ENCODE measurements around the gene UBE2J1. TPM values are rescaled to one million over a fixed set of nuclear protein-coding genes. Genes with fewer than 3 reads are reported as not detected.

The UBE2J1 gene
- total and polyA plus RNA-seq, 9 of the 15 experiments (the other 6 are each of a cell fraction or from before 2014, with no cell fraction given): 11.6 to 32.6 (median 22.0) TPM

DNA sequence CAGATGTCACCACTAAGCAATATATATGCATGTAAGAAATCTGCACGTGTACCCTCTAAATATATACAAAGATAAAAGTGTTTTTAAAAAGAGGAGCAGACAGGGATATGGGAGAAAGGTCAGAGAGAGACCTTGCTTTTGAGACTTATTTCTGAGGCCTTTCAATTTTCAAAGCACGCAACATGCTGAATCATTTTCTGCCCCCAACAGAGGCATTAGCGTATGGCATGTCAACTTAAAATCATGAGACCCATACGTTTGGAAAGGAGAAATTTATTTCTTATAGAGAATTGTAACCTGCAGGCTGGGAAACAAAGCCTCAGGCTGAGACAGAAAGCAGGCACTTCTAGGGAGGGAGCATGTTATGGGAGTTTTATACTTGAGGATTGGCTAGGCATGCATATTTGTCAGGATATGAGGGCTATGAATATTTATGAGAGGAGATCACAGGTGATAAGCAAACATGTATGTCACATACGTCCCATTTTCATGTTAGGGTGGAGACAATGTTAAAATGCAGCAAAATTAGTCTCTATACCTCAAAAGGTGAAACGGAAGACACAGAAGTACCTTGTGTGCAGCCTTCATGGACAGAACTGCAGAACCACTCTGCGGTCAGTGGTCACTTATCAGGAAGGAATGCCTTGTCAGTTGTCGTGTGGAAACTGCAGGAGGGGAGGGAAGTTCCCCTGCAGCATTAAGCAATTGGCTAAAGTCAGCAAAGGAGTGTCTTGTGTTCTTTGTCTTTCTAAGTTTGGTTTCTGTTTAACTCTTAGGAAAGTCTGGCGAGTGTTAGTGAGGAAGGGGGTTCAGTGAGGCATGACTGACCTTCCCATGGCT lies 31.2 kb downstream of the UBE2J1 start (continued):
- TF ChIP-seq CHAMP1 (IDR thresholded peaks at IDR 0.05) (peak; percentile 67; the same call in 1 of the 2 replicates), ZNF12 (CRISPR knock-in tag; IDR thresholded peaks at IDR 0.05) (no peak), EHMT2 (IDR thresholded peaks at IDR 0.05) (no peak), ZNF408 (CRISPR knock-in tag; IDR thresholded peaks at IDR 0.05; ENCODE audit: low read depth) (no peak), SMAD3 (CRISPR knock-in tag; conservative IDR thresholded peaks at IDR 0.05) (no peak), HDAC8 (tag; IDR thresholded peaks at IDR 0.05) (no peak), ZNF143 (CRISPR knock-in tag; IDR thresholded peaks at IDR 0.05) (no peak), ZNF174 (CRISPR knock-in tag; IDR thresholded peaks at IDR 0.05) (no peak), FOXP1 (CRISPR knock-in tag; IDR thresholded peaks at IDR 0.05) (no peak), NR3C1 (CRISPR knock-in tag; IDR thresholded peaks at IDR 0.05) (no peak), CREB1 (IDR thresholded peaks at IDR 0.05) (no peak), CREB1 (CRISPR knock-in tag; IDR thresholded peaks at IDR 0.05) (no peak; the same call in 1 of the 2 replicates), RBM39 (optimal IDR thresholded peaks at IDR 0.05; ENCODE audit: low read depth, low read length) (no peak), RBM14 (IDR thresholded peaks at IDR 0.05; ENCODE audit: borderline replicate concordance, insufficient read depth, low read depth, low read length) (no peak), YBX1 (IDR thresholded peaks at IDR 0.05) (no peak), DIDO1 (tag; IDR thresholded peaks at IDR 0.05; ENCODE audit: low read depth) (no peak), GTF2B (IDR thresholded peaks at IDR 0.05; ENCODE audit: extremely low read depth, insufficient read length) (no peak), ZNF589 (CRISPR knock-in tag; IDR thresholded peaks at IDR 0.05; ENCODE audit: low read depth) (no peak), FOXJ3 (CRISPR knock-in tag; IDR thresholded peaks at IDR 0.05) (no peak)
- TF ChIP-seq, protein P1, sequence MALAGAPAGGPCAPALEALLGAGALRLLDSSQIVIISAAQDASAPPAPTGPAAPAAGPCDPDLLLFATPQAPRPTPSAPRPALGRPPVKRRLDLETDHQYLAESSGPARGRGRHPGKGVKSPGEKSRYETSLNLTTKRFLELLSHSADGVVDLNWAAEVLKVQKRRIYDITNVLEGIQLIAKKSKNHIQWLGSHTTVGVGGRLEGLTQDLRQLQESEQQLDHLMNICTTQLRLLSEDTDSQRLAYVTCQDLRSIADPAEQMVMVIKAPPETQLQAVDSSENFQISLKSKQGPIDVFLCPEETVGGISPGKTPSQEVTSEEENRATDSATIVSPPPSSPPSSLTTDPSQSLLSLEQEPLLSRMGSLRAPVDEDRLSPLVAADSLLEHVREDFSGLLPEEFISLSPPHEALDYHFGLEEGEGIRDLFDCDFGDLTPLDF (CRISPR knock-in tag; IDR thresholded peaks at IDR 0.05): no peak
